ENCODE measurements around the gene PSMB10.

The PSMB10 gene

GRCh38 chr16:67888331-67888730, 48.3 kb downstream of the PSMB10 start:
- no peak for DNase-seq

DNA sequence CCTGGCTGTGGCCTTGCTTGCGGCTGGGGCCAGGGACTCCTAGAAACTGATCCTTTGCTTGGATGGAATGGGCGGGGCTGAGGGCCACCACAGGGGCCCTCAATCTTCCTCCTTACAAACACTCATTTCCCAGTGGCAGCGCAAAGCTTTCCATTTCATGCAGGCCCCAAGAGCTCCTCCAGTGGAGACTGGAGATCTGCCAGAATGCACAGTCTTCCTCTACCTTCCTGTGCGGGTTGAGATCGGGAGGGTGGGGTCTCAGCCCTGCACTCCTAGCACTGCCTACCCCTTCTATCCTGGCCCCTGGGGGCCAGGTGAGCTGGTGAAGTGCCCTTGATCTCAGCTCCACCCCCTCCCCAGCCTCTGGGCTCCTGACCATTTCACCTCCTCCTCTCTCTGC, 50.3 kb downstream of the PSMB10 start:
- no peak for DNase-seq

- no peak for DNase-seq
Measured at GRCh38 chr16:67885976-67886375, 50.7 kb downstream of the PSMB10 start.

DNA sequence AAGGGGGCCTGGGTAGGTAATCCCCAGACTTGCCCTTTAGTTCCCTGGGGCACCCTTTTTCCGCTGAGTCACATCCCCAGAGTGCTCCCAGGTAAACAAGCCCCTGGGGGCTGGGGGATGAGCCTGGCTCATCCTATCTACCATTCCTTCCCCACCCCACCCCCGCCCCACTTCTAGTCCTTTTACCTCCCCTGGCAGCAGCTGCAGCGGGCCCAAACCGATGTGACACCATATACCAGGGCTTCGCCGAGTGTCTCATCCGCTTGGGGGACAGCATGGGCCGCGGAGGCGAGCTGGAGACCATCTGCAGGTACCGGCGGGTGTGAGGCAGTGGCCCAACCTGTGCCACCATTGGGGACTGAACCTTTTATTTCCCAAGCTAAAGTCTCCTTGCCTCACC, 51.1 kb downstream of the PSMB10 start:
- DNase-seq = no peak

DNA sequence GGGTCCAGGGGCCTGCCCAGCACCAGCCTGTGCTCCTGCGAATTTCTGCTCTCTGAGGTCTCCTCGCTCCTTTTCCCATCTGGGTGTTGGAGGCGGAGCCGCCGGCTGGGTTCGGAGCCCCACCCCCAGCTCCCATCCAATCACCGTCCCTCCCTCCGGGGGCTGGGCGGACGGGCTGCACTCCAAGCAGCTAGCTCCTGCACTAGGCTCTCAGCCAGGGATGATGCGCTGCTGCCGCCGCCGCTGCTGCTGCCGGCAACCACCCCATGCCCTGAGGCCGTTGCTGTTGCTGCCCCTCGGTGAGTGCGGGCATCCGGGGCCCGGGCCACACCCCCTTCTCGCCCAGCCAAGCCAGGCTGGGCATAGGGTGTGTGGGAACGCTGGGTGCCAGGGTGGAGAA, 52.0 kb downstream of the PSMB10 start, which contains the start of gene NRN1L:
Gene NRN1L (plus strand): TSS at position 202 of the 400 bp plus-strand sequence. CDS start 19 bp downstream, at position 221.
- DNase-seq = no peak

Measured in NCI-H1092 treated with DMSO at 0.1 percent for 48 hours (cell line).